Vagina (tissue), 2 donors: Measurements from ENCODE around the gene AP1G2.

Experiments
- POLR2A ChIP-seq, 2 donors: fragments of 450-650 bp; IDR thresholded peaks; one replicate each; pipeline ENCODE4 v1.6.1; 2017; ENCODE audit warnings: antibody characterized with exemption in 2 of 2, mild to moderate bottlenecking in 2 of 2, moderate library complexity in 2 of 2
- POLR2AphosphoS5 ChIP-seq, 2 donors: sonication (generic); formaldehyde crosslinking; IDR thresholded peaks; one replicate each; pipeline ENCODE4 v1.9.0; 2017; ENCODE audit warnings: antibody characterized with exemption in 2 of 2, mild to moderate bottlenecking in 2 of 2, low read depth in 1 of 2; ENCODE audit not compliant: insufficient read depth in 1 of 2

DNA sequence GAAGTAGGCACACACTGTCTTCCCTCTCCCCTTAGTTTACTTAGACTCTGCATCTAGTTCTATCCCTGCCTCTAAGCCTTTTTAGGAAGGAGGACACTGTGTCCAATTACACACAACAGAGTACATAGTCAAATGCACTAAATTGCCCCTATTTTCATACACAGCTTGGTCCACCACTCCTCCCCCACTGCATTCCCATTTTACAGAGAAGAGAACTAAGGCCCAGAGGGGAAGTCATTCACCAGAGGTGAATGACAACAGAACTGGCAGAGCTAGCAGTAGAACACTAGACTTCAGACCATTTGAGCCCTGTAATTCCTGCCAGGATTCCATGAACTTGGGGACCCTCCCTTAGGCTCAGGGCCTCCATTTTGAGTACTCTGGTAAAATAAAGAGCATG lies 12.1 kb upstream of the AP1G2 start:
- TF ChIP-seq POLR2AphosphoS5 (IDR thresholded peaks at IDR 0.05; ENCODE audit: insufficient read depth in 1 of 2, low read depth in 1 of 2) = no peak
- no peak for TF ChIP-seq POLR2A (IDR thresholded peaks at IDR 0.05)
